Stomach smooth muscle (tissue), 2 donors: ENCODE measurements around the gene ORAI3.
"Not testable (repeated sequence)": the region's sequence is repeated elsewhere in the genome, so short reads cannot be mapped to it uniquely, and the experiment has no call there.

ENCODE experiments used
- H3K27ac ChIP-seq: one replicate; pipeline ENCODE4 v1.7.0; 2013; ENCODE audit warnings: mild to moderate bottlenecking, low read length, inconsistent platforms
- H3K27me3 ChIP-seq, 2 donors: one replicate each; pipeline ENCODE4 v1.7.0; 2013; ENCODE audit warnings: low read length in 2 of 2; ENCODE audit not compliant: insufficient read depth in 2 of 2, control insufficient read depth in 1 of 2
- H3K36me3 ChIP-seq, 2 donors: one replicate each; pipeline ENCODE4 v1.7.0; 2013; ENCODE audit warnings: low read length in 2 of 2; ENCODE audit not compliant: control insufficient read depth in 2 of 2, insufficient read depth in 2 of 2
- H3K4me1 ChIP-seq: one replicate; pipeline ENCODE4 v1.7.0; 2013; ENCODE audit warnings: low read length; ENCODE audit not compliant: control insufficient read depth, insufficient read depth
- H3K4me3 ChIP-seq, 2 donors: one replicate each; pipeline ENCODE4 v1.7.0; 2013; ENCODE audit warnings: low read length in 2 of 2
- H3K9ac ChIP-seq, 2 donors: one replicate each; pipeline ENCODE4 v1.7.0; 2013; ENCODE audit warnings: low read length in 2 of 2, mild to moderate bottlenecking in 1 of 2
- H3K9me3 ChIP-seq, 2 donors: one replicate each; pipeline ENCODE4 v1.7.0; 2013; ENCODE audit warnings: low read length in 2 of 2; ENCODE audit not compliant: control insufficient read depth in 2 of 2
- donor health status: healthy.
- donor health status: Pancreatic carcinoma.

The ORAI3 gene

DNA sequence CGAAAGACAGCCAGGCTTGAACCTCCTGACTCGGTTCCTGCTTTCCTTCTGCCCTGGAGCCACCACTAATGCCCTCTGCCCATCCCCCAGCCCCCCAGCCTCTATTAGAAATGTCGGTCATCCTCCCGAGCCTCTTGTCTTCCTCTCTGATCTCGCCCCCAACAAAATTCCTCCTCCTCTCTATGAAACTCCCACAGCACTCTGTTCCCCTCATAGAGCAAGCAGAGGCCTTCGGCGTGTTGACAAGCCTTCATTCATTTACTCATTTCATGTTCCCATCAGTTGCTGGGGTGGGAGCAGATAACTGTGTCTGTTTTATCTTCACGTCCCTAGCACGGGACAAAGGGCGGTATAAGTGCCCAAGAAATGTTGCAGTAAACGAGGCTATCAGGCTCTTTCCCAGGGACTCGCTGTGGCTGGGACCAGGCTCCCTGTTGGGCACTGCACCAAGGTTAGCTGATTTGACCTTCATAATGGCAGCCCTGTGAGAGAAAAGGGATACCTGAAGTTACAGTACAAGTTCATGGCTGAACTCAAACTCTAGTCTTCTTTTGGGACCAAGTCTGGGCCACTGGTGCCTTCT is 17.7 kb upstream of the ORAI3 start:
- Histone ChIP-seq H3K9me3 (no peaks in the 10 kb centered on the region), H3K27ac (no peak overlapping the region), H3K4me1 (peaks cover 3% of the 10 kb centered on the region), H3K4me3 (no peak overlapping the region), H3K9ac (no peak overlapping the region), H3K27me3 (no peaks in the 10 kb centered on the region), H3K36me3 (peaks cover 16 to 19% of the 10 kb centered on the region in 2 donors)

DNA sequence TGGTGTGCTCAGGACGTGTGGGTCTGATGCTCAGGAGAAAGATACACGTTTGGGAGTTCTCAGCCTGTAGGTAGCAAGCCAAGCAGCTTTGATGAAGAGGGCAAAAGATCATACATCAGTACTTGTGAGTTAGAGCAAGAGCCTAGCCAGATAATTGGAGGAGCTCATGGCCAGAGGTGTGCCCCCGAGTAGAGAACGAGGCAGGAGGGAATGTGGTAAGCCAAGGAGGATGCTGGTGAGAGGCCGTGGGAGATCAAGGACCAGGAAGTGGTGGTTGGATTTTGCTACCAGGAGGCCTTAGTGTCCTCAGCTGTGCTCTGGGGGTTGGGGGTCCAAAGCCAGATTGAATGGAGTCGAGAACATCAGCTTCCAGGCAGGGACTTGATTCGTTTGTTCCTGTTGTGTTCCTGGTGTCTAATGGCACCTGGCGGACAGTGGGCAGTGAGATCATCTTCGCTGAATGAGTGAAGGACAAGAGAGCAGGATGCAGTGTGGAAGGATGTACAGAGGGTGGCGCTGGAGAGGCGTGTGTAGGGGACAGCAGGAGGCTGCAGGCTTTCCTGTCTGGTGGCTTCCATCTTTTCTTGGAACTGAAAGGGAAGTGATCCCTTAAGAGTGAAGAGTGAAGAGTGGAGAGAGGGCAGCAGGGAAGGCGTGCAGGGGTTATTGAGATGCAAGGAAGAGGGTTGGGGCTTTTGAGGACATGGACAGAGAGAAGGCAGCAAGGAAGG is 13.9 kb upstream of the ORAI3 start:
- Histone ChIP-seq H3K4me3 (no peak overlapping the region), H3K4me1 (peaks cover 7% of the 10 kb centered on the region), H3K27me3 (no peaks in the 10 kb centered on the region), H3K36me3 (peaks cover 12 to 21% of the 10 kb centered on the region in 2 donors), H3K9ac (no peak overlapping the region), H3K27ac (no peak overlapping the region), H3K9me3 (no peaks in the 10 kb centered on the region)

DNA sequence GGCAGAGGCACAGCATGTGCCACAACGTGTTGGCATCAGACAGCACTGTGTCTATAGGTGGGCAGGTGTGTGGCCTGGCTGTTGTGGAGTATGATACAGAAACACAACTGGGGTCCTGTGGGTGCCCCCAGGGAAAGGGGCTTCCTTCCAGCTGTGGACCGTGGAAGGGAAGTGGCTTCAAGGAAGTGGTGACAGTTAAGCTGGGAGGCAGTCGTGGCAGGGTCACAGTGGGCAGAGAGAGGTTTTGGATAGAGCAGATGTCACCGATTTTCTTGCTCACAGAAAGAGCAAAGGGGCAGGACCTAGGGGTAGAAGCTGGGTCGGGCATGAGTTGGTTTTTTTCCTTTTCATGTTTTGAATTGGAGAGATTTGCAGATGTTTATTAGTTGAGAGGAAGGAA is 11.2 kb upstream of the ORAI3 start:
- Histone ChIP-seq H3K27me3 (no peaks in the 10 kb centered on the region), H3K27ac (no peak overlapping the region), H3K9me3 (no peaks in the 10 kb centered on the region), H3K9ac (no peak overlapping the region), H3K36me3 (peaks cover 6 to 13% of the 10 kb centered on the region in 2 donors), H3K4me3 (no peak overlapping the region), H3K4me1 (peaks cover 16% of the 10 kb centered on the region)

DNA sequence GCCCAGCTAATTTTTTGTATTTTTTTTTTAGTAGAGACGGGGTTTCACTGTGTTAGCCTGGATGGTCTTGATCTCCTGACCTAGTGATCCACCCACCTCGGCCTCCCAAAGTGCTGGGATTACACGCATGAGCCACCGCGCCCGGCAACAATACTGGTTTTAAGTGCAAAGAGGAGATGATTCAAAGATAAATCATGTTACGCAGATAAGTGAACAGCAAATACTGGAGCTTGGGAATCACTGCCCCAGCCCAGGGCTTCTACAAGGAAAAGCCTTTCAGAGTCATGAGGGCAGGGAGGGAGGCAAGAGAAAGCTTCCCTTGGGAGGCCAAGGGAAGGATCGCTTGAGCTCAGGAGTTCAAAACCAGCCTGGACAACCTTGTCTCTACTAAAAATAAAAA is 9.3 kb upstream of the ORAI3 start:
- peaks cover 9 to 20% of the 10 kb centered on the region in 2 donors for H3K36me3 ChIP-seq
- H3K4me1 ChIP-seq: peaks cover 16% of the 10 kb centered on the region
- not testable (repeated sequence) for H3K27me3 ChIP-seq, H3K9me3 ChIP-seq, H3K9ac ChIP-seq, H3K4me3 ChIP-seq, H3K27ac ChIP-seq

DNA sequence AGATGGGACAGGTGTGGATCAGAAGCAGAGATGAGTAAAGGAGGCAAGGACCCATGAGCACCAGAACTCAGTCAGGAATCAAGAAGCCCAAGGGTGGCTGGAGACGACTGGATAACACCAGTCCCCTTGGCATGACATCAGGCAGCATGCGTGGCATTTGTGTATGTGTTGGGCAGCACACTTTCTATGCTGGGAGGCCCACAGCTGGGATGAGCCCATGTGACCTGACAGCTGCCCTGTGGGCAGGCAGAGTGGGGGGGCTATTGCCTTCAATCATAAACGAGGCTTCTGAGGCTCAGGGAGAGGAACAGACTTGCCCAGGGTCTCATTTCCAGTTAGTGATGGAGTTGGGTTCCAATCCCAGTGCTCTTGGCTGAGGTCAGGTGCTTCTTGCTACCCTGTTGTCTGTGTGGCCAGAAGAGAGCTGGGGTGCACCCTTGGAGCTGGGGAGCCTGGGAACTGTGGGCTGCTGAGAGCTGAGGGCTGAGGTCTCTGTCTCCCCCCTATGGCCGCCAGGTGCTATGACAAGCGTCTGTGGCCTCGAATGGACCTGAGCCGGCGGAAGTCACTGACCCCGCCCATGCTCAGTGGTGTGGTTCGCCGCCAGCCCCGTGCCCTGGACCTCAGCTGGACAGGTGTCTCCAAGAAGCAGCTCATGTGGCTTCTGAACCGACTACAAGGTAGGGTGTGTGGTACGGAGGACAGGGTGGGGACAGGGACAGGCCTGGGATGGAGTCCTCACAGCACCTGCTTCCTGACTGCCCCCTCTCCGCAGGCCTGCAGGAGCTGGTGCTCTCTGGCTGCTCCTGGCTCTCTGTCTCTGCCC is 7.1 kb upstream of the ORAI3 start:
- no peak overlapping the region for H3K9ac ChIP-seq
- H3K27me3 ChIP-seq: no peaks in the 10 kb centered on the region
- no peak overlapping the region for H3K4me3 ChIP-seq
- no peaks in the 10 kb centered on the region for H3K9me3 ChIP-seq
- H3K36me3 ChIP-seq: peaks cover 6 to 15% of the 10 kb centered on the region in 2 donors
- H3K4me1 ChIP-seq: peaks cover 16% of the 10 kb centered on the region
- no peak overlapping the region for H3K27ac ChIP-seq

DNA sequence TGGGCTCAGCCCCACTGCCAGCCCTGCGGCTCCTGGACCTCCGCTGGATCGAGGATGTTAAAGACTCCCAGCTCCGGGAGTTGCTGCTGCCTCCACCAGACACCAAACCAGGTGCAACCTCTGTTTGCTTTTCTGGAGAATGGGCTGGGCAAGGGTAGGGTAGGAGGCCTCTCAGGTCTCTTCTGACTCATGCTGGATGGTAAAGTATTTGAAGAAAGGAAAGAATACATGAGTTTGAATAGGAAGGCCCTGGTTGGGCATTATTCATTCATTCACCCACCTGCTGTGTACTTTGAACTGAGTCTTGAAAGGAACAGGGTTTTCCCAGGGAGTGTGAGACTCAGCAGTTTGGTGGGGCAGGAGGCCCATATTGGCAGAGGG is 6.5 kb upstream of the ORAI3 start:
- no peak overlapping the region for H3K27ac ChIP-seq
- H3K36me3 ChIP-seq: peaks cover 6 to 15% of the 10 kb centered on the region in 2 donors
- no peaks in the 10 kb centered on the region for H3K9me3 ChIP-seq
- no peak overlapping the region for H3K4me3 ChIP-seq
- H3K9ac ChIP-seq: no peak overlapping the region
- H3K27me3 ChIP-seq: no peaks in the 10 kb centered on the region
- peaks cover 15% of the 10 kb centered on the region for H3K4me1 ChIP-seq

DNA sequence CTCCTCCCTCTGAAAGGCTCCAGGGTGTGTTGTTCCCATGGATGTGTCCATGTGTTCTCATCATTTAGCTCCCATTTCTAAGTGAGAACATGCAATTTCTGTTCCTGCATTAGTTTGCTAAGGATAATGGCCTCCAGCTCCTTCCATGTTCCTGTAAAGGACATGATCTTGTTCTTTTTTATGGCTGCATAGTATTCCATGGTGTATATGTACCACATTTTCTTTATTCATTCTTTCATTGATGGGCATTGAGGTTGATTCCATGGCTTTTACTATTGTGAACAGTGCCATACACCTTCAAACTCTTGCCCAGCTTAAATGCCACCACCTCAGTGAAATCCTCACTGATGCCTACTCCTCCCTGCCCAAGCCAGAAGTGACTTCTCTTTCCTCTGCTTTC is 4.5 kb upstream of the ORAI3 start:
- Histone ChIP-seq H3K4me3 (no peak overlapping the region), H3K4me1 (peaks cover 15% of the 10 kb centered on the region)

DNA sequence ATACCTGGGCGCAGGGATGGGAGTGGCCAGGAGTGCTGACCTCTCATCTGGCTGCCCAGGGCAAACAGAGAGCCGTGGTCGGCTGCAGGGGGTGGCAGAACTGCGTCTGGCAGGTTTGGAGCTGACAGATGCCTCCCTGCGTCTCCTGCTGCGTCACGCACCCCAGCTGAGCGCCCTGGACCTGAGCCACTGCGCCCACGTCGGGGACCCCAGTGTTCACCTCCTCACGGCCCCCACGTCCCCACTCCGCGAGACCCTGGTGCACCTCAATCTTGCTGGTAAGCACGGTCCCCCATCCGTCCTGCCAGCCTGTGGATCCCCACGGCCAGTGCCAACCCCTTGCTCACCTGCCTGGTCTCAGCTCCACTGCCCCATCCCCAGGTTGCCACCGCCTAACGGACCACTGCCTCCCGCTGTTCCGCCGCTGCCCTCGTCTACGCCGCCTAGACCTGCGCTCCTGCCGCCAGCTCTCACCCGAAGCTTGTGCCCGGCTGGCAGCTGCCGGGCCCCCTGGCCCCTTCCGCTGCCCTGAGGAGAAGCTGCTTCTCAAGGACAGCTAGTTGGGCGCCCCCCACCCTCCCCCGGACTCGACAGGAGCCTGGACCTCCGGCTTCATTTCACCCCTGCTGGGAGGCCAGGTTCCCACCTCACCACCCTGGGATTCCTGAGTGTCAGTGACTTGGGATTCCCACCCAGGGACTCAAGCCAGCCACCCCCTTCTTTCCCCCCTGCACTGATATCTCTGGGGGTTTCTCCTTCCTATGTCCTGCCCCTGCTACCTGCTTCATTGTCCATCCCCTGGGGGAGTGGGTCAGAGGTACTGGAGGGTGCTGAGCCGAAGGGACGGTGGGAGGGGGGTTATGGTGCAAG is 2.0 kb upstream of the ORAI3 start:
- no peak overlapping the region for H3K9ac ChIP-seq
- H3K4me1 ChIP-seq: peaks cover 34% of the 10 kb centered on the region
- H3K9me3 ChIP-seq: no peaks in the 10 kb centered on the region
- H3K4me3 ChIP-seq: no peak overlapping the region
- H3K27ac ChIP-seq: no peak overlapping the region
- peaks cover 6 to 14% of the 10 kb centered on the region in 2 donors for H3K36me3 ChIP-seq
- no peaks in the 10 kb centered on the region for H3K27me3 ChIP-seq

More for the DNA sequence above, 4.5 kb upstream of the ORAI3 start:
- no peaks in the 10 kb centered on the region for H3K27me3 ChIP-seq
- no peak overlapping the region for H3K27ac ChIP-seq
- no peak overlapping the region for H3K9ac ChIP-seq
- H3K36me3 ChIP-seq: peaks cover 6 to 14% of the 10 kb centered on the region in 2 donors
- H3K9me3 ChIP-seq: no peaks in the 10 kb centered on the region

DNA sequence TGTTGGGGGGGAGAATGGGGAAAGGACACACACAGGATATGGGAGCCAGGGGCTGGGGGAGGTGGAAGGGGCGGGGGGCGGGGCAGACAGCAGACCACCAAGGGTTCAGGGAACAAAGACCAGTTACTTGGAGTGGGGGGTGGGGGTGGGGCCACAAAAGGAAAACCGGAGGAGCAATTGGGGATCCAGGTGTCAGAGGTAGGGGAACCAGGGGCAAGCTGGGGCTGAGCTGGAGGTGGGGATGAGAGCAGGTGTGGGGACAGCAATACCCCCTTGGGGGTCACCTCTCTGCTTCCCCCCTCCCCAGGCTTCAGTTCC is 1.4 kb upstream of the ORAI3 start:
- H3K9me3 ChIP-seq: no peaks in the 10 kb centered on the region
- peaks cover 3 to 13% of the 10 kb centered on the region in 2 donors for H3K36me3 ChIP-seq
- peak overlapping the region in 1 of 2 donors; percentile 80 for H3K4me3 ChIP-seq
- peak overlapping the region in 1 of 2 donors; percentile 81 for H3K9ac ChIP-seq
- H3K27me3 ChIP-seq: no peaks in the 10 kb centered on the region
- peak overlapping the region; percentile 85 for H3K27ac ChIP-seq
- H3K4me1 ChIP-seq: peaks cover 29% of the 10 kb centered on the region
